ENCODE results near the gene COL4A2.
"Not testable (repeated sequence)": the region's sequence is repeated elsewhere in the genome, so short reads cannot be mapped to it uniquely, and the experiment has no call there.

The COL4A2 gene

DNA sequence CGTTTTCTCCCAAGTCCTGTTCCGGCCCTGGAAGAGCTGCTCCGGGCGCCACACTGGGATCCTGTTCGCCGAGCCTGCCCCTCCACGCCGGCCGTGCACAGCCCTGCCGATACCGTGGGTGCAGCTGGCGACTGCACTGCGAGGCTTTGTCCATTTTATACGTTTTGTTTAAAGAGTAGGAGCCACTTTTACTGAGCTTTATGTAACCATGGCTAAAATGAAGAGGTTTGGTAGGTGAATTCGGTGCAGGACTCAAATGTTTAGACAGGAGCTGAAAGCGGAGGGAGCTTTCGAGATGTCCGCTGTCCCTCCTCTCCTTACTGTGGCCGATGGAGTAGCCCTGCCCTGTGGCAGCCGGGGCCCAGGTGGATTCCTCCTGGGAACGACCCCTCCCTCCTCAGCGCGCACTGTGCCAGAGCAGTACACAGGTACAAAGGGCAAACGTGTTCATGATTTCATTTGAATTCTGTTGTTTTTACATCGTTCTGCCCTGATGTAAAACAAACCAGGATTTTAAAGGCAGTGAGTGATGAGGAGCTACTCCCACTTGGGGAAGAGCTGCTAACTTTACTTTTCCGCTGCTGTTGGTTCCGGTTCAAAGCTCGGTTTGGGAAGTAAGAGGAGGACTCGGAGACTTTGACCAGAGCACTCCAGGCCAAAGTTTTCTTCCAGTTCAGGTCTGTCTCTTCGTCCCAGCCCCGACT lies 1.7 kb downstream of the COL4A2 start:
- DNase-seq = no peak

DNA sequence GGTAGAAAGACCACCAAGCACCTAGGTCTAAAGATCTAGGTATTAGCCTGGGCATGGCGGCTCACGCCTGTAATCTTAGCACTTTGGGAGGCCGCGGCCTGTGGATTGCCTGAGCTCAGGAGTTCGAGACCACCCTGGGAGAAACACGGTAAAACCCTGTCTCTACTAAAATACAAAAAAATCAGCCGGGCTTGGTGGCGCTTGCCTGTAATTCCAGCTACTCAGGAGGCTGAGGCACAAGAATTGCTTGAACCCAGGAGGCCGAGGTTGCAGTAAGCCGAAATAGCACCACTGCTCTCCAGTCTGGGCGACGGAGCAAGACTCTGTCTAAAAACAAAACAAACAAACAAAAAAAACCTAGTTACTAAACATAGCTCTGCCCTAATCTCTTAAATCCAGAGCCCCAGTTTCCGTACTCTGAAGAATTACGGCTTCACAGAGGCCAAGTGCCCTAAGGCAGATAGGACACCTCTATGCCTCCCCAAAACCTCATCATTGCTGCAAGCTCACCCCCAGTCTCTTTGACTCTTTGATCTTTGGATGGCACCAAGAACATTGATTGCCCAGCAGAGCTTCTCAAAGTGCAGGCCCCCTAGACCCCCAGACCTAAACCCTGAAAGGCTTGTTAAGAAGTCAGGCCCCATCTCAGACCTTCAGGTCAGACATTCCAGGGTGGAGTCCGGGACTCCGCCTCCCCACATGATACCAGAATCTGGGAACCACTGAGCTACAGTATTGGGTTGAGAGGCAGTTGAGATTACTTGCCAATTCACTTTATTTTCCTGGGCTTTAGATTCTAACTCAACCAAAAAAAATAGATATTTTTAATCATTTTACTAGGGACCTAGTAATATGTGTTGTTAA lies 2.8 kb downstream of the COL4A2 start:
- no peak for DNase-seq

DNA sequence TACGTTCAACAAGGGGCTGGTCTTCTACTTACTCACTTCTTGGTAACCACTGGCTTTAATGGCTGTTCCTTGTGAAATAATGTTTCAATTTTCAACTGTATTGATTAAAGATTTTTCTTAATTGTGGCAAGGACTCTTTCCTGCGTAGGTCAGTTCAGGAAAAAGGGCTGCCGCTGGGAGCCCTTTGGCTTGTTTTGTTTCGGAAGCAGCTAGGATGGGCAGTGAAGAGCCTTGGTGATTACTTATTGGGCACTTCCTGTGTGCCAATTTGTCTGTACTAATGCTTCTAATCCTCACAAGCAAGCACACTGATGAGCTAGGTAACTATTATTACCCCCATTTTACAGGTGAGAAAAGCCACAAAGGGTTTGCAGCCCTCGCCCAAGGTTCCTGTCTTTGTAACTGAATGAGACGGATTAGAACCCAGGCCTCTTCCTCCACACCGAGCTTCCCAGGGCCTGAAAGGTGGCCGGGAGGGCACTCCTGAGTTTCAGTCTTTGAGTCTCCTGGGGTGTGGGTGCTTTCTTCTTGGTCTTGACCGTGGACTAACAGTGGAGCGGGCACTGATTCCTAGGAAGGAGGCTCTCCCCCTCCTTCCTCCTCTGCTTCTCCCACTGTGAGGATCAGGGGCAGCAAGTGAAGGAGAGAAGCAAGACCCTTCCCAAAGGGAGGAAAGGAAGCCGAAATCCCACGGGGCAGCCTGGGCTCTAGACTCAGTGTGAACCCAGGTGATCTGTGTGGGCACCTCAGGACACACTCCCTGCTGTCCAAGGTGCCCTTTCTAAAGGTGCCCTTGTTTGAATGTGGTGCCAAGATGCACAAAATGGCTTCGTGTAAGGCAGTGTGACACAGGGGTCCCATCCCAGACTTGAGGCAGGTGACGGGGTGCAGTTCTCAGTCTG lies 3.7 kb downstream of the COL4A2 start:
- DNase-seq = no peak

DNA sequence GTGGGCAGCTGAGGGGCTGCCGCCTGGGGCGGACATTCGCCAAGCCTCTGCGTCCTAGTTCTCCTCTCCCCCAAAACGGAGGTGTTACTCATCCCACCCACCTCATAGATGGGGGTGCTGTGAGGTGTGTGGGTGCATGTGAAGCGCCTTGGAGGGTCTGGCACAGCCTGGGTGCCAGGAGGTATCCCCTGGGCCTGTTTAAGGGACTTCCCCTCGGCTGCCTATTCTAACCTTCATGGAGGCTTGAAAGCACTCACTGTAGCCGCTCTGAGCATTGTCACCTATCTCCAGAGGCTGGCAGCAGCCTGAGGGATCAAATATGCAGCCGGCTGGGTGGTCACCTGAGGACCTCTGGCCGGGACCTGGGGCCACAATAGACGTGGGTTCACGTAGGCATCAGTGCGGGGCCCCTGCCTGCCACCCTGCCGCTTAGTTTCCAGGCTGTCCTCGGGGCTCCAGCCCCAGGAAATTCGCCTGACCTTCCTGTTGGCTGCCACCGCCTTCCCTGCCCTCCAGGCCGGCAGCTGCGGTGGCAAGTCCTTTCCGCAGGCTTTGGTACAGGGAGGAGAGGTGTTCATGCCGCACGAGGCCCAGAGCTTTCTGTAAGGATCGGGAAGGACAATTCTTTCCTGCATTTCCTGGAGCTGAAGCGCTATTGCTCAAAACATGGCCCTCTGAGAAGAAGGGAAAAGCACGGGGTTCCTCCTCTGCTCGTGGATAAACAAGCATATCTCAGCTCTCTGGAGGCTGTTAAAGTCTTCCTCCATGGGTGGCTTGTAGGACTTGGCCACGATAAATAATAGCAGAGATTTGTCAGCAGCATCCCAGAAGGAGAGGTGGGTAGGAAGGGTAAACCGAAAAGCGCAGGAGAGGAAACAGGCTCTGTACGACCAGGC lies 4.6 kb downstream of the COL4A2 start:
- no peak for DNase-seq

DNA sequence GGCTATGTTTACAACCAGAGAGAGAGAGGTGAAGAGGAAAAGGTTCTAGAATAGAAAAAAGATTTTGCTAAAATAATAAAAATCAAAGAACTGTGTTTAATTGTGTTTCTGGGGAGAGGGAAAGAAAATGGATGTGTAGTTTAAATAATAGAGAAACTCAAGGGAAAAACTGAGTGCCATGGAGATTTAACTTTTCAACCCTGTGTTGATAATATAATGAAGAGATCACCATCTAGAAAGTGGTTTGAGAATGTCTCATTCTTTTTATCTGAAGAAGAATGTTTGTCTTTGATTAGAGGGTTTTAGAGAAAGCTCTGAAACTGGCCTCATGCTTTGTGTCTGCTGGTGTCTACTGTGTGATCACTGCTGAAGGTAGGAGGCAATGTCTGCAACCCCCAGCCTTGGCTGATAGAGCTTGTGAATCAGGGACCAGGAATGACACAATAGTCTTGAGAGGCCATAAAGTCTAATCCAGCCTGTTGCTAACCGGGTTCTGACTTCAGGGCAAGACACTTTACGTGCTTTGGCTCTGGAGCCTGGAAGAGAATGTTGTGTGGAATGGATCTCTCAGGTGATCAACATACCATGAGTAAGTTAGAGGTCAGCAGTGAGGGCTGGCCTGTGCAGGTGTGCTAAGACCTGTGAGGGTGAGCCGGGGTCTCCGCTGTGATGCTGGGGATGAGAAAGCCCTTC lies 5.4 kb downstream of the COL4A2 start:
- no peak for DNase-seq

DNA sequence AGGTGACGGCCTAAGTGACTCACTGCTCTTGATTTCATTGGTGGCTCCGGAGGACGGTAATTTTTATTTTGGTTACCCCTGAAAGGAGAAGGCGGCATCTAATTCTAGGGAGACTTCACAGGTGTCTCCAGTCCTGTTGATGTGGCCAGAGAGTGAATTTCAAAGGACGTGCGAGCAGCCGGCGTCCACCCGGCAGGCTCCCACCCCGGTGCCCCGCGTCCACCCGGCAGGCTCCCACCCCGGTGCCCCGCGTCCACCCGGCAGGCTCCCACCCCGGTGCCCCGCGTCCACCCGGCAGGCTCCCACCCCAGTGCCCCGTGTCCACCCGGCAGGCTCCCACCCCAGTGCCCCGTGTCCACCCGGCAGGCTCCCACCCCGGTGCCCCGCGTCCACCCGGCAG lies 6.2 kb downstream of the COL4A2 start:
- not testable (repeated sequence) for DNase-seq

DNA sequence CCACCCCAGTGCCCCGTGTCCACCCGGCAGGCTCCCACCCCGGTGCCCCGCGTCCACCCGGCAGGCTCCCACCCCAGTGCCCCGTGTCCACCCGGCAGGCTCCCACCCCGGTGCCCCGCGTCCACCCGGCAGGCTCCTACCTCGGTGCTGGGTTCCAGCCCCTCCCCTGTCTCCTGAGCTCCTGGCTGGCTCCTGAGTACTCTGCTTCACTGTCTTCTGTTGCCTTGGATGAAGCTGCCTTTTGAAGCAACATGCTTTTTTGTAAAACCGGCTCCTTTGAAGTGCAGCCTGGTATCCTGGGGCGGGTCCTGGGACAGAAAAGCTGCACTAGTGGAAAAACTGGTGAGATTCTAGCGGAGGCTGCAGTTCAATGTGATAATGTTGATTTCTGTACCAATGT lies 6.6 kb downstream of the COL4A2 start:
- not testable (repeated sequence) for DNase-seq

DNA sequence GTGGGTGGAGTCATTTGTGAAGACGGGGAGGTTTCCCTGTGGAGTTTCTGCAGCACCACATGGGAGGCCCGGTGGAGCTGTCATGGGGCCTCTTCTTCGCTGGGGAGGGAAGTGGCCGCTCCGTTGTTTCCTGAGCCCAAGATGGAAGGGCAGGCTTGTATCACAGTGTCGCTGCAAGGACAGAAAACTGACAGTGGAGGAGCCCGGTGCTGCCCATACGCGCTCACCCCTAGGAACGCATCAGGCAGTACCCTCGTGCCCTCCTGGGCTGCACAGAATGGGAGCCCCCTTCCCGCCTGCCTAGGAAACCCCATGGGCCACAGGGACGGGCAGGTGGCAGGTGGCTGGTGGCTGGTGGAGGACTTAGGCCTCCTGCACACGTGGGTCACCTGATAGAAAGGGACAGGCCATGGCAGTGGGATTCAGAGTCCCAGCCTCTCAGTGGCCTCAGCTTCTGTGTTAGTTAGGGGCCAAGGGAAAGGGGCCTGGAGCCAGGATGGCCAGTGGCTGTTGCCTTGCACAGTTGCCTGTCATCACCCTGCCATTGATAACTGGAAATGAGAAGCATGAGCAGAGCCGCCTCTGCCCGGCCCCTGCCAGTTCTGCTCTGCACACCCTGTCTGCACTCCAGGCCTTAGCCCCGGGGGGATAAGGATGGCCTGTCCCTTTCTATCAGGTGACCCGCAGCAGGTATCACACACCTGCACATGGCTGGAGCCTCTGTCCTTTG lies 7.6 kb downstream of the COL4A2 start:
- no peak for DNase-seq

DNA sequence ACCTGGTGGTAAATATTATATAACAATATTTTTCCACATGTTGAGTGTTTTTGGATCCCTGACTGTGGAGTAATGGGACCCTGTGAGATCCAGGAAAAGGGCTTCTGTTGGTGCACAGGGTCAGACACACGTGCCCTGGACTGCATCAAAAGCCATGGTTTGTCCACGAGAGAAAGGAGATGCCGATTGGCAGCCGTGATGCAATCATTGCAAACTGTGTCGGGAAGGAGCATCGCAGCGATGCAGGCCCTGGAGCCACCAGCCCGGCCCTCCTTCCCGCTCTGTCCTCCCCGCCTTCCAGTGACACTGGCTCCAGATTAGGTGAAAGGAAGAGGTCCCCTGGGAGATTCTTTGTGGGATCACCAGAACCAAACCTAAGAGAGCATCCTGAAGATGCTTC lies 9.1 kb downstream of the COL4A2 start:
- no peak for DNase-seq

DNA sequence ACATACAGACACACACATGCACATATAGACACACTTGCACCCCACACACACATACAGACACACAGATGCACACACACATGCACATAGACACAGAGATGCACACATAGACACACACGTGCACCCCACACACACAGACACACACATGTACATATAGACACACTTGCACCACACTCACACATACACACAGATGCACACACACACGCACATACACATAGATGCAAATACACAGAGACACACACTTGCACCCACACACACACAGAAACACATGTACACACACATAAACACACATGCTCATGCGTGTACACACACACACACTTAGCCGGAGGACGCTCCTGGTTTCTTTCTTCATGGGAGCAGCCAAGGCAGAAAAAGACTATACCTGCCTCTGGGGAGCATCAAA lies 10.0 kb downstream of the COL4A2 start:
- DNase-seq = no peak

DNA sequence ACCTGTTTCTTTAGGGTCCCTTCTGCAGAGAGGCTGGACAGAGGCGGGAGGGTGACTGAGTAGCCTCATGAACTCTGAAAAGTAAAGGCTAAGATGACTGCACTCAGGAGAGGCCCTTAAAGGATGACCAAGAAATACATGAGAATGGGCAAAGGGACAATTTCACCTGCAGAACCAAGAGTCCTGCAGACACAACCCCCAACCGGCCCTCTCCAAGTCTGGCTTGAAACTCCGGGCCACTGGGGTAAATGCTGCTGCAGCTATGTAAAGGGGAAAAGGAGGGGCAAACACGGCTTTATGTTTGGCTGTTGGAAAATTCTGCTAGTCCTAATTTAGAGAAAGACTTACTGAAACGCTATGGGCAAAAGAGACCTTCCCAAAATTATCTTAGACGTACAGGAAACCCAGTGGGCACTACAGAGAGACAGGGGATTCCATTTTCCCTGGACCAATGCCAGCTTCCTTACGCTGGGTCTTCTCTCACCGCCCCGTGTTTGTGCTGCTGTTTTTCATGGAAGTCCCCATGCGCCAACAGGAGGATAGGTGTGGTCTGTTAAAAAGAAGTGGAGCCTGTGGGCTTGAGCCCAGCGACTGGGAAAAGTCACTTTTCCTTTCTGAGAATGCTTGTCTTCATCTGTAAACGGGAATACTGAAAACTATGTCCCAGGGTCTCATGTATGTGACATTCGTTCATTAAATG lies 10.6 kb downstream of the COL4A2 start:
- DNase-seq = no peak

DNA sequence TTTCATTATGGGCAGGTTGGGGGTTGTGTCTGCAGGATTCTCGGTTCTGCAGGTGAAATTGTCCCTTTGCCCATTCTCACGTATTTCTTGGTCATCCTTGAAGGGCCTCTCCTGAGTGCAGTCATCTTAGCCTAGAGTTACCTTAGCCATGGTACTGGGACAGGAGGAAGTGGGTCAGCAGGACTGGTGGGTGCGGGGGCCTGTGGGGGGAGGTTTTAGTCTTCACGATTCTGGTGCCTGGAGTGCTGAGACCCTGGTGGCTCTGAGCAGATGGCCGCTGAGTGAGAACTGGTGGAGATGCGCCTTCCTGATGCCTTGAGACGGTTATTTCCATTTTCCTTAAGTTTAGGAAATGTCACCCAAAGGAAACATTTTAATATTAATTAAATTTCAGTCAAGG lies 11.8 kb downstream of the COL4A2 start:
- no peak for DNase-seq

DNA sequence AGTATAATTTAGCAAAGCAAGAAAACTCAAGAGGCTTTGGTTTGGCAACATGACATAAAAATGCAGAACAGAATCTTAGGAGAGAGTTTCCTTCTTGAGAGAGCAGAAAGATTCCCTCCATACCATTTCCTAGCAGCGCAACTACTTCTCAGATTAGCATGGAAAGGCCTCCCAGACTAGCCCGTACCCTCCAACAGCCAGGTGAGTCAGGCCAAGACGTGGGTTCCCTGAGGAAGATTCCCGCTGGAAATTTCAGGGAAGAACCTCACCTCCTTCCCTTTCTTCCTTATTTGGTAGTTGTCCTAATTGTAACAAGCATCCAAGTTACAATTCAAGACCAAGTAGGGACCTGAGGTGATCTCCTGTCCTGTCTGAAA lies 12.3 kb downstream of the COL4A2 start:
- DNase-seq = no peak

DNA sequence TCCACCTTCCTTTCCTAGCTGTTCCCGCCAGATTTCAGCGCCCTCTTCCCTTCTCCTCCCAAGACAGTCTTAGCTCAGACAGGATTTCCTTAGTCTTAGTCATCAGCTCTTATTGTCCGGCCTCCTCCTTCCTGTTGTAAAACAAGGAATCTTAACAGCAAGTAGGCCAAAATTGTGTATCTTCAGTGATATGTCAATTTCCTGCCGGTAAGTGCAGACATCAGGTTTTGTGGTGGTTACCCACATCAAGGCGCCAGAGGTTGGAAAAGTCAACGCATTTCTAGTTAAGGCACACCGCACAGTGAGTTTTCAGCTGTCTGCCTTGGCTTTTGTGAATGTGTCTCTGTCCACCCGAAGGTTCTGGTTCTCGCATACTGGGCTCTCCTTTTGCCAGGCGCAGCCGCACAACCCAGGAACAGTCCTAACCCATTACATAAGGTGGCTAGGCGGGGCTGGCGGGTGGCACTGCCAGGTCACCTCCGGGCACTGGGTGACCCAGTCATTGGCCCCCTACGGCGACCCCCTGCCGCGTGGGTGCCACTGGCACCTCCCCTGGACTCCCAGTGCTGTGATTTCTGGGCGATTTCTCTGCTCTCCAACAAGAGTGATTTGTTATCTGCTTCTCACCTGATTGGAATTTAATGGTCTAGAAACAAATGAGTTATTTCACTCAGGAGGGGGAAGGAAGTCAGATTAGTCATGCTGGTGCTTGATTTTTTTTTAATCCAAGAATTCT lies 12.9 kb downstream of the COL4A2 start:
- no peak for DNase-seq

DNA sequence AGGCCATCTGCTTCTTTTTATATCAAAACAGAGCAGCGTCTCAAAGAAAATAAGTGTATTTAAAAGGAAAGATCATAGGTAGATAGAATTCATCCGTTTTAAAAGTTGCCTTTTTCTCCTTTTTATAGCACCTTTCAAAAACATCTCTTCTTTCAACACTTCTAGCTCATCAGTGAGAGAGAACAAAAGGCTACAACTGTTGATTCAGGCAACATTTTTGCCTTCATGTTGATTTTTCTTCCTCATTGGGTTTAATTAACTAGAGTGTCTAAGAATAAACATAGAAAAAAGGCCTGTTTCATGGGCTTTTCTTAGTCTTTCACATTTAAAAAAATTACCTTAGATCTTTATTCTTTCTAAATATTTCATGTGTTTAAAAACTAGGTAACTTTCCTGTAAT lies 13.6 kb downstream of the COL4A2 start:
- no peak for DNase-seq

DNA sequence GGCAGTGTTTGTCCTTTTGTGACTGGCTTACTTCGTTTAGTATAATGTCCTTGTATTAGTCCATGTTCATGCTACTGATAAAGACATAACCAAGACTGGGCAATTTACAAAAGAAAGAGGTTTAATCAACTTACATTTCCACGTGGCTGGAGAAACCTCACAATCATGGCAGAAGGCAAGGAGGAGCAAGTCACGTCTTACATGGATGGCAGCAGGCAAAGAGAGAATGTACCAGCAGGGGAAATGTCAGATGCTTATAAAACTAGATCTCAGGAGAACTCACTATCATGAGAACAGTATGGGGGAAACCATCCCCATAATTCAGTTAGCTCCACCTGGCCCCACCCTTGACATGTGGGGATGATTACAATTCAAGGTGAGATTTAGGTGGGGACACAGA lies 14.5 kb downstream of the COL4A2 start:
- not testable (repeated sequence) for DNase-seq

DNA sequence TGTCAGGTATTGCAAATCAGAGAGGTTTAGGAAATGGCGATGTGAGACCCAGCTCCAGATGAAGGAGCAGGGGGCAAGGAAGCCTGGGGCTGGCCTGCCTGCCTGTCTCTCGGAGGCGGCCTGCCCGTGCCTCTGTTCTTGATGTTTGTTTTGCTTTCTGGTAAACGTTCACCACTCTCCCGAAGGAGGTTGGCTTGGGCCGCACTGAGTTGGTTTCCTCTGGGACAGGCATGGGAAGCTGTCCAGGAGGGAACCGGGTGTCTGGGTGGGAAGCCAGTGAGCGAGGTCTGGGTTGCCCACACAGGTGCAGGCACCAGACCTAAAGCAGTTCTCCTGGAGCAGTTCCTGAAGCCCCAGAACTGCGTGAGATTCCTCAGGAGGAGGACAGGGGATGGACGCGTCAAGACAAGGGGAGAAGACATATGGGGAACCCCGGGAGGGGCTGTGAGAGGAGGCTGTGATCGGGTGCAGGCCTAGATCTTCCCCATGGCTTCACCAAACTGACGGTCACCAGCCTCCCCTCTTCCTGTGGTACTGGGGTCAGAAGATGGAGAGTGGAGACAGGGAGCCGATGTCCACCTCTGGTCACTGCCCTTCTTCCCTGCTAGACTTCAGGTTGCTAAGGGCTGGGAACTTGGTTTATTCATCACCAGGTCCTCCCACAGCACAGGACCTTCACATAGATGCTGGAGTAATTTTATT lies 15.2 kb downstream of the COL4A2 start:
- no peak for DNase-seq

DNA sequence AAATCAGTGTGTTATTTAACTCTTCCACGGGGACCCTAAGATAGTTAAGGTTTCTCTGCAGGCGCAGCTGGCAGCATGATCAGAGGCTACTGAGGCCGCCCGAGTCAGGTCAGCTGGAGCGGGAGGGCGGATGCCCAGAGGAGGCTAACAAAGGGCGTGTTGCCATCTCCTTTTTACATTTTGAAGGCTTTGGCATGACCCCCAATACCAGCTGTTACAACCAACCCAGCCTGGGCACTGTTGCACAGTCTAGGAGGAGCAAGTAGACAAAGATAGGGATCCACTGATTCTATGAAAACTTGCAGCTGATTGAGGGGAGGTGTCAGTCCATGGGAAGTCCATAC lies 15.7 kb downstream of the COL4A2 start:
- no peak for DNase-seq
